Astrocyte (in vitro differentiated cells and primary cell): ENCODE data around the gene HIRA. TPM values are rescaled to one million over a fixed set of nuclear protein-coding genes. Genes with fewer than 3 reads are reported as not detected.

Experiments used
- DNase-seq: peaks from one replicate; pipeline ENCODE4 v3.0.0-alpha.2; 2010; ENCODE audit warnings: low read depth
- FAIRE-seq: peaks from 2 replicates; lab custom pipeline; 2011; peaks lifted over from hg19 to GRCh38; lab: Jason Lieb, UNC
- H2AFZ ChIP-seq: 2 replicates; pipeline ENCODE4 v1.6.0; 2012; ENCODE audit warnings: low read depth, low read length, inconsistent platforms
- H3K27ac ChIP-seq: 2 replicates; pipeline ENCODE4 v1.5.1; 2011; ENCODE audit warnings: low read depth, low read length, inconsistent platforms
- H3K27me3 ChIP-seq: 2 replicates; pipeline ENCODE4 v1.6.0; 2011; ENCODE audit warnings: low read length, inconsistent platforms; ENCODE audit not compliant: insufficient read depth
- H3K36me3 ChIP-seq: 2 replicates; pipeline ENCODE4 v1.5.1; 2011; ENCODE audit warnings: low read length, inconsistent platforms; ENCODE audit not compliant: insufficient read depth
- H3K4me1 ChIP-seq: 2 replicates; pipeline ENCODE4 v1.5.1; 2011; ENCODE audit warnings: low read length, inconsistent platforms; ENCODE audit not compliant: insufficient read depth
- H3K4me2 ChIP-seq: 2 replicates; pipeline ENCODE4 v1.6.0; 2012; ENCODE audit warnings: low read length, inconsistent platforms
- H3K4me3 ChIP-seq: 2 replicates; pipeline ENCODE4 v1.5.1; 2011; ENCODE audit warnings: low read depth, mild to moderate bottlenecking, low read length, inconsistent platforms; ENCODE audit not compliant: insufficient read depth
- H3K79me2 ChIP-seq: 2 replicates; pipeline ENCODE4 v1.6.0; 2012; ENCODE audit warnings: mild to moderate bottlenecking, low read length, inconsistent platforms; ENCODE audit not compliant: insufficient read depth
- H3K9ac ChIP-seq: 2 replicates; pipeline ENCODE4 v1.6.0; 2012; ENCODE audit warnings: mild to moderate bottlenecking, low read length, inconsistent platforms
- H3K9me3 ChIP-seq: 2 replicates; pipeline ENCODE4 v1.5.1; 2012; ENCODE audit warnings: low read depth, mild to moderate bottlenecking, low read length, inconsistent platforms; ENCODE audit not compliant: insufficient read depth
- H4K20me1 ChIP-seq: 2 replicates; pipeline ENCODE4 v1.6.0; 2012; ENCODE audit warnings: low read length, inconsistent platforms; ENCODE audit not compliant: insufficient read depth
- H3K27ac Mint-ChIP-seq: one replicate; pipeline ENCODE4 v1.8.0; 2021; ENCODE audit warnings: mild to moderate bottlenecking, mixed read lengths; ENCODE audit not compliant: unreplicated experiment
- H3K27me3 Mint-ChIP-seq: one replicate; pipeline ENCODE4 v1.8.0; 2021; ENCODE audit warnings: low read depth, mixed read lengths; ENCODE audit not compliant: unreplicated experiment
- H3K36me3 Mint-ChIP-seq: one replicate; pipeline ENCODE4 v1.8.0; 2021; ENCODE audit warnings: low read depth, mixed read lengths; ENCODE audit not compliant: unreplicated experiment
- H3K4me1 Mint-ChIP-seq: one replicate; pipeline ENCODE4 v1.8.0; 2021; ENCODE audit warnings: low read depth, mixed read lengths; ENCODE audit not compliant: unreplicated experiment
- H3K4me3 Mint-ChIP-seq: one replicate; pipeline ENCODE4 v1.8.0; 2021; ENCODE audit warnings: mild to moderate bottlenecking, moderate library complexity, mixed read lengths; ENCODE audit not compliant: unreplicated experiment
- H3K9me3 Mint-ChIP-seq: one replicate; pipeline ENCODE4 v1.8.0; 2021; ENCODE audit warnings: mild to moderate bottlenecking, mixed read lengths; ENCODE audit not compliant: unreplicated experiment
- EZH2 ChIP-seq: IDR thresholded peaks from 2 replicates; pipeline ENCODE4 v1.6.1; 2012; ENCODE audit warnings: mild to moderate bottlenecking, low read length, inconsistent platforms; ENCODE audit not compliant: insufficient read depth
- total RNA-seq: library from RNA; stranded (reverse); gene quantifications from 2 replicates; pipeline ENCODE4 v1.2.1, GENCODE V29; 2021
- TF ChIP-seq, protein P1 (sequence below): IDR thresholded peaks from 2 replicates; pipeline ENCODE4 v1.5.1; 2011; ENCODE audit warnings: low read depth, mild to moderate bottlenecking, inconsistent platforms, low read length, moderate library complexity; ENCODE audit not compliant: insufficient read depth

HIRA gene
- total RNA-seq, 1 donor from 2014 or later, result 31.1 TPM

- no peak overlapping the region for H3K4me3 ChIP-seq
- no peaks in the 10 kb centered on the region for H3K27me3 ChIP-seq
- Mint-ChIP-seq H3K27me3 (no peaks in the 10 kb centered on the region), H3K27ac (no peak overlapping the region), H3K36me3 (peaks cover 34% of the 10 kb centered on the region), H3K4me3 (no peak overlapping the region), H3K4me1 (no peaks in the 10 kb centered on the region), H3K9me3 (no peaks in the 10 kb centered on the region)
- peaks cover 3% of the 10 kb centered on the region for H4K20me1 ChIP-seq
- H3K9ac ChIP-seq, result no peak overlapping the region
- FAIRE-seq, result no peak
- H3K79me2 ChIP-seq, result no peaks in the 10 kb centered on the region
- no peak overlapping the region for H3K4me2 ChIP-seq
- peaks cover 43% of the 10 kb centered on the region for H3K36me3 ChIP-seq
- TF ChIP-seq, protein P1, sequence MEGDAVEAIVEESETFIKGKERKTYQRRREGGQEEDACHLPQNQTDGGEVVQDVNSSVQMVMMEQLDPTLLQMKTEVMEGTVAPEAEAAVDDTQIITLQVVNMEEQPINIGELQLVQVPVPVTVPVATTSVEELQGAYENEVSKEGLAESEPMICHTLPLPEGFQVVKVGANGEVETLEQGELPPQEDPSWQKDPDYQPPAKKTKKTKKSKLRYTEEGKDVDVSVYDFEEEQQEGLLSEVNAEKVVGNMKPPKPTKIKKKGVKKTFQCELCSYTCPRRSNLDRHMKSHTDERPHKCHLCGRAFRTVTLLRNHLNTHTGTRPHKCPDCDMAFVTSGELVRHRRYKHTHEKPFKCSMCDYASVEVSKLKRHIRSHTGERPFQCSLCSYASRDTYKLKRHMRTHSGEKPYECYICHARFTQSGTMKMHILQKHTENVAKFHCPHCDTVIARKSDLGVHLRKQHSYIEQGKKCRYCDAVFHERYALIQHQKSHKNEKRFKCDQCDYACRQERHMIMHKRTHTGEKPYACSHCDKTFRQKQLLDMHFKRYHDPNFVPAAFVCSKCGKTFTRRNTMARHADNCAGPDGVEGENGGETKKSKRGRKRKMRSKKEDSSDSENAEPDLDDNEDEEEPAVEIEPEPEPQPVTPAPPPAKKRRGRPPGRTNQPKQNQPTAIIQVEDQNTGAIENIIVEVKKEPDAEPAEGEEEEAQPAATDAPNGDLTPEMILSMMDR, result no peak
- TF ChIP-seq EZH2, result no peak
- no peak overlapping the region for H2AFZ ChIP-seq
- no peaks in the 10 kb centered on the region for H3K9me3 ChIP-seq
- H3K4me1 ChIP-seq, result no peaks in the 10 kb centered on the region
- no peak overlapping the region for H3K27ac ChIP-seq
- DNase-seq, result no peak
These were observed 78.0 kb downstream of the HIRA start for GRCh38 chr22:19353363-19354131.

- H3K4me3 ChIP-seq, result no peak overlapping the region
These were observed 78.8 kb downstream of the HIRA start for GRCh38 chr22:19352766-19353165.

More at GRCh38 chr22:19352766-19353165, 78.8 kb downstream of the HIRA start:
- no peaks in the 10 kb centered on the region for H3K79me2 ChIP-seq
- no peaks in the 10 kb centered on the region for H3K9me3 Mint-ChIP-seq
- no peak overlapping the region for H2AFZ ChIP-seq
- TF ChIP-seq EZH2, result no peak
- TF ChIP-seq, protein P1, result no peak
- no peaks in the 10 kb centered on the region for H3K27me3 ChIP-seq
- H3K4me1 Mint-ChIP-seq, result no peaks in the 10 kb centered on the region
- no peaks in the 10 kb centered on the region for H3K27me3 Mint-ChIP-seq
- H3K4me1 ChIP-seq, result no peaks in the 10 kb centered on the region
- H3K27ac Mint-ChIP-seq, result no peak overlapping the region
- no peak overlapping the region for H3K4me2 ChIP-seq
- no peaks in the 10 kb centered on the region for H3K9me3 ChIP-seq
- FAIRE-seq (no peak), DNase-seq (no peak)
- peaks cover 31% of the 10 kb centered on the region for H3K36me3 Mint-ChIP-seq
- H3K9ac ChIP-seq, result no peak overlapping the region
- H3K27ac ChIP-seq, result no peak overlapping the region
- no peak overlapping the region for H3K4me3 Mint-ChIP-seq
- peaks cover 41% of the 10 kb centered on the region for H3K36me3 ChIP-seq
- peaks cover 3% of the 10 kb centered on the region for H4K20me1 ChIP-seq
